ENCODE measurements around the gene SERPINA5.

The SERPINA5 gene, protein sequence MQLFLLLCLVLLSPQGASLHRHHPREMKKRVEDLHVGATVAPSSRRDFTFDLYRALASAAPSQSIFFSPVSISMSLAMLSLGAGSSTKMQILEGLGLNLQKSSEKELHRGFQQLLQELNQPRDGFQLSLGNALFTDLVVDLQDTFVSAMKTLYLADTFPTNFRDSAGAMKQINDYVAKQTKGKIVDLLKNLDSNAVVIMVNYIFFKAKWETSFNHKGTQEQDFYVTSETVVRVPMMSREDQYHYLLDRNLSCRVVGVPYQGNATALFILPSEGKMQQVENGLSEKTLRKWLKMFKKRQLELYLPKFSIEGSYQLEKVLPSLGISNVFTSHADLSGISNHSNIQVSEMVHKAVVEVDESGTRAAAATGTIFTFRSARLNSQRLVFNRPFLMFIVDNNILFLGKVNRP

DNA sequence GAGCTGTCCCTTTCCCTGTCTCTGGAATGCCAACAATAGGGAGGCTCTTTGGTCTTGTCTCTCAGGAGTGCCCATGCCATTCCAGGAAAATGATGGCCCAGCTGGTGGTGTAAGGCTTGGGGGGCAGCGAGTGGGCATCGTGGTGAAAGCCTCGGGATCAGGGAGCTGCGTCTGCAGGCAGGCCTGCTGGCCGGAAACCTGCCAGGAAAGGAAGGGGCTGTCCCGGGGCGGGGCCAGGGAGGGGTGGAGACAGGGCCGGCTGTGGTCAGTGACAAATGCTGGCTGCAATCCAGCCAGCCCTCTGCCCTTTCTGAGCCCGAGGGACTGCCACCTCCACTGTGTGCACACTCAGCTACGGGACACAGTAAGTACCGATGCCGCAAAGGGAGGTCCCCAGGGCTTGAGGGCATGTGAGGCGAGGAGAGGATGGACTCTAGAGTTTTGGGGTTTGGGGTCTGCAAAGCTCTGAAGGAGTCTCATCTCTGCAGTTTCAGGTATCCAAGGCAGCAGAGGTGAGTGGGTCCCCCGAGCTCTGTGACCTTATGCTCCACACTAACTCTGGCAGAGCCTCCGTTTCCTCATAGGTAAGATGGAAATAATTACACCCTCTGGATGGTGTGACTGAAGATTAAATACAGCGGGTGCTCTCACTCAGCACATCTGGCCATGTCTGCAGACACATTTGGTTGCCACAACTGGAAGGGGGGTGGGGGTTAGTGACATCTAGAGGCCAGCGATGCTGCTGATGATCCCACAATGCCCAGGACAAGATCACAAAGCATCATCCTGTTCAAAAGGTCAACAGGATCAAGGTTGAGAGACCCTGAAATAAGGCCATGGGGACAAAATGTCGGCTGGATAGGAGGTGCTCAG lies at the start of gene SERPINA5:
Gene SERPINA5, plus strand, starts transcription at position 300 of the 873 bp plus-strand sequence. CDS start 5,937 bp downstream, outside the sequence.
- DNase-seq, result no peak

DNA sequence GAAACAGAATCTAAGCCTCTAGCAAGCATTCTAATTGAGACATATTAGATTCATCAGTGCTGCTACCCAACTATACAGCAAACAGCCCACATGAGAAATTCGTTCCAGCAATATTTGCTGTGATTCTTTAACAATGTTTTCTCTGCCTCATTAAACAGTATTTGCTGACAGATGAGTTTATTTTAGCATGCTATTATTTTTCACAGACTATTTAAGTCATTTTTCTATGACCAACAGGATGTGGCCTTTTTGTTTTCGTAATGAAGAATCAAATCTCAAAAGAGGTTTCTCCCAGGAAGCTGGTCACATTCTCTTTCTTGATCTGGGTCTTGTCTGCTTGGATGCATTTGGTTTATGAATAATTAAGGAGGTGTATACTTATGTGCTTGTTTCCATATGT lies 48.8 kb upstream of the SERPINA5 start:
- no peak for DNase-seq

DNA sequence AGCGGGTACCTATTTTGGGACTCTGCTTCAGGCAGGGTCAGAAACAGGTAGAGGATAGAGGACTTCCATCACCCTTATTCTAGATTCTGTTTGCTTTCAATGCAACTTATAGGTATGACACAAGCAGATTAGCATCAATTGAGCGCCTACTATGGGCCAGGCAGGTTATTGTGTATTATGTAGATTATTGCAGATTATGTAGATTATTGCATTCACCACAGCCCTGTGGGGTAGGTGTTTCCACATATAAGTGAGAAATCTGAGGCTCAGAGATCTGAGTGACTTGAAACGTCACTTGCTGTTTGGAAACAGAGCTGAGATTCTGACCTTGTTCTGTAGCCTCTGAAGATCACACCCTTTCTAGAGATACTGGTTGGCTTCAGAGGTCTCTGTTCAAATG lies 45.7 kb upstream of the SERPINA5 start:
- DNase-seq, result no peak

DNA sequence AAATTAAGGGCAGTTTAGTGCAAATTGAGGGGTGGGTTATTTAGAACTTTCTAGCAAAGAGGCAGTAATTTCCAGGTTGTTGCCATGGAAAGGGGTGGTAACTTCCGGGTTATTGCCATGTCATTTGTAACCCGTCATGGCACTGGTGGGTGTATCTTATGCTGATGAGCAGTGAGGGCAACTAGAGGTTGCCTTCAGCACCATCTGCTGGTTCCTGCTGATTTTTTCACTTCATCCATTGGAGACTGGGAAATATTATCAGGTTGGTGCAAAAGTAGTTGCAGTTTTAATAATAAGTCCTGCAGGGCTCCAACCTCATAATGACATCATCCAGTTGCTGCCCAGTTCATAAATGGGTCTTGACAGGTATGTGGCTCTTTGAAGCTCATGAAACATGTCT lies 44.4 kb upstream of the SERPINA5 start:
- DNase-seq, result peak in 1 of 3 experiments; percentile 9

DNA sequence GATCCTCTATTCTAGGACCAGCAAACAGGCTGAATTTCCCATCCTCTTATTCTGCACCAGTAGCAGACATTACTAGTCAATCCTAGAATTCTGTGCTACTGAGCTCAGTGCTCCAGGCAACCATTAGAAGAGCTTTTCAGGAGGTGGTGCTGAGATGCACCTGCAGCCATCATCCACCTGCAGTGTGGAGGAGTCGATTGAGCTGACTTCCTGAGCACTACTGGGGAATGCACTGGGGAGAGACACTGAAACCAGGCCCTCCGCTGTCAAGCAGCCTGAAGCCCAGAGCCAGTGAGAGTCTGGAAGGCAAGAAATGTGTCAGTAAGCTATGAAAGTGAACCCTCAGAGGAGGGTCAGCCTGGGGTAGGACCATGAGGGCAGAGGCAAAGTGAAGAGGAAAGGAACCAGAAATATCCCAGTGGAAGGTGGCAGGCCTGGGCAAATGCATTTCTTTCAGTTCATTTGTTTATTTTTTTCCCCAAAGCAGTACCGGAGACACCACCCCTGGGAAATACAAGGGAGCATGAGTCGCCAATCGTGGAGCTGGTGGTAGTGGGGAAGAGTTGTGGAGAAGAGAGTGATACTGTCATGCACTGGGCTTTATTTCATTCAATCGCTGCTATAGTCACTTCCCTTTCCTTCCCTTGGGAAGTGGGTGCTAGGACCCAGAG lies 43.0 kb upstream of the SERPINA5 start:
- DNase-seq, result no peak

DNA sequence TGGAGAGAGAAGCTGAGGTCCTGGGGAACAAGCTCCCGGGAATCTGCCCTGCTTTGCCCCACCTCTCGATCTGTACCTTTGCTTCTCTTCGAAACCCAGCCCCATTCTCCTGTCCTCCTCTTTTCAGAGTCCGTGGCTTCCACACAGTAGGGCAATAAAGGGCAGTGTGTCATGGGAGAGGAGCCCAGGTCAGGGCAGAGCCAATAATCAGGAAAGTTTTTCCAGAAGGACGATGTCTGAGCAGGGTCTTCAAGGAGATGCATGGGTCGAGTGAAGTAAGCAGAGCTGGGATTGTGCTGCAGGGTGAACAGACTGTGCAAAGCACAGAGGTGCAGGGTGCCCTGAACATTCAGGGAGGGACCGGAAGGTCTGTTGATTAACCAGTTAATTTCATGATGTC lies 42.0 kb upstream of the SERPINA5 start:
- DNase-seq, result no peak

DNA sequence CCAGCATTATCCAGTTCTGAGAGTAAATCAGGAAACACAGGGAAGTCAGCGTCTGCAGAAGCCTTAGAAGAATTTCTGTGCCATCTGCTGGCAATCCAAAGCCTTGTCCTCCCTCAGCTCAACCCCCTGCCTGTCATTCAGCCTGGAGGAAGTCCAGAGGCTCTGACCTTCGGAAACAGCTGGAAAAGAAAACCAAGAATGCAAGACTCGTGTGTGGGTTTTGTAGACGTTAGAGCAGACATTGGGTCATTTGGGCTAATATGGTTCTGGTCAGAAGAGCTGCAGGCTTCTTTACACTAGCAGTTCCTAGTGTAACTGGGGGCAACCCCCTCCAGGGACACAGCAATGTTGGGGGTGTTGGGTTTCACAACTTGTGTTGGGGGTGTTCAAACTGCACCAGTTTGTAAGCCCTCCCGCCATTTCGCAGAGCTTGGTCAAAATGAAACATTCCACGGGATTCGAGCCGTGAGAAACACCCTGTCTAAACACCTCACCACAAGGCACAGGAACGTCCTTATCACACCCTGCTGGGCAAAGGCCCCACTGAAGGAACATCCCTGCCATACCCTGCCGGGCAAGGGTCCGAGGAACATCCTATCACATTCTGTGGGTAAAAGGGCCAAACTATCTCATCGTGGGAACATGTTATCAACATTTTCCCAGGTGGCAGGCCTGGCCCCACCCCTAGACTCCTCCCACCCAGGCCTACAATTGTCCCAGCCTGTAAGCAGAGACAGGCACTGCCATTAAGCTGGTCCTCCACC lies 41.0 kb upstream of the SERPINA5 start:
- DNase-seq, result peak in 1 of 3 experiments; percentile 11

DNA sequence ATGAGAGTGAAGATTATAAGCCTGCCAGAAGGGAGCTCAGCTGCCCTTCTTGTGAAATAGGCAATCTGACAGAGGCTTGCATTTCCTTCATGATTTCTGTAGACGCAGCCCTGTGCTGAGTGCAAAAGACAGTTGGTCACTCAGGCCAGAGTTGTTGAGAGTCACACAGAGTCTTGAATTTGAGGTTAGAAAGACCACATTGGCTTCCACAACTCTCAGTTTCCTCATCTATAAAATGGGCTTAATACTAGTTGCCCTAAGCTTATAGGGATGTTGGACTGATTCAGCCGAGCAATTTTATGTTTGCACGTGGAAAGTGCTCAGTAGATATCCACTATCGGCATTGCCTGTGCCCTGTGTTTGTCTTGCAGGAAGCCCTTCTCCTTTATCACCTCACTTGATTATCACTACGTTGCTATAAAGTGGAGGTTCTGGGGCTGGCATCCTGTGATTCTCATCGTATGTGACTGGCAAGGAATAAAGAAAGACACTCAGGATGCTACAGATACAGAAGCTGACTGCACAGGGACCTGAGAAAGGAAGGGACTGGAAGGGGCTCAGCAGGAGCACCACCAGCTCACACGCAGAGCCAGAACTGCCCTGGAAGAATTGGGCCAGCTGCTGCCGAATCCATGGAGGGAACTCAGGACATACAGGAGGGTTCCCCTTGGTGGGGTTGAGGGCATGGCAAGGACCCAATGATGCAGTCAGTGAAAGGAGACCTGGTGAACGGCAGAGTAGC lies 39.8 kb upstream of the SERPINA5 start:
- DNase-seq, result no peak

DNA sequence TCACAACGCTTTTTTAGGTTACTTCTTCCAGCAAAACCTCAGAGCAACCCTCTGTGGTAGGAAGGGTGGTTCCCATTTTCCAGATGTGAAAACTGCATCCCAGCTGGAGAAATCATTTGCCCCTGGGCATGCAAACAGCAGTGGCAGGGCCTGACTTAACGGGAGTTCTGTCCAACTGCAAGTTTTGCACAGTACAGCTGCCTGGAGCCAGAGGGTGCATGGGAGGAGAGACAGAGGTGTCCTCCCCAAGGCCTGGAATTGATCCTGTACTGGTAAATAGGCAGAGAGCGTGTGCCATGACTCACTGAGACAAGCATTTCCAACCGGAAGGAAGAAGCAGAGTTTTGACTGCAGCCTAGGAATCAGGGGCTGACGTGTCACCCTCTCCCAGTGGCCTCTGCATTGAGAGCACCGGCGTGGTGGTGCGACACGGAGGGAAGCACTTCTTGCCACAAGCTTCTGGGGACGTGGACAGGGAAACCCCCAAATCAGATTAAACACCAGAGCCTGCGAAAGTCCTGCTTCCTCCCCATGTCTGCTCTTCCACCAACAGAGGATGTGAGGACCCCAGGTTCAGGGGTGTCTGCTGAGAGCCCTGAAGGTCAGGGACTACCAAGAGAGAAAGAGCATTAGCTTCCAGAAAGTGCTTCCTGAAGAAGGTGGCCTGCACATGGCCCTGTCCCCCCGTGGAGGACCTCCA lies 39.0 kb upstream of the SERPINA5 start:
- DNase-seq, result no peak

DNA sequence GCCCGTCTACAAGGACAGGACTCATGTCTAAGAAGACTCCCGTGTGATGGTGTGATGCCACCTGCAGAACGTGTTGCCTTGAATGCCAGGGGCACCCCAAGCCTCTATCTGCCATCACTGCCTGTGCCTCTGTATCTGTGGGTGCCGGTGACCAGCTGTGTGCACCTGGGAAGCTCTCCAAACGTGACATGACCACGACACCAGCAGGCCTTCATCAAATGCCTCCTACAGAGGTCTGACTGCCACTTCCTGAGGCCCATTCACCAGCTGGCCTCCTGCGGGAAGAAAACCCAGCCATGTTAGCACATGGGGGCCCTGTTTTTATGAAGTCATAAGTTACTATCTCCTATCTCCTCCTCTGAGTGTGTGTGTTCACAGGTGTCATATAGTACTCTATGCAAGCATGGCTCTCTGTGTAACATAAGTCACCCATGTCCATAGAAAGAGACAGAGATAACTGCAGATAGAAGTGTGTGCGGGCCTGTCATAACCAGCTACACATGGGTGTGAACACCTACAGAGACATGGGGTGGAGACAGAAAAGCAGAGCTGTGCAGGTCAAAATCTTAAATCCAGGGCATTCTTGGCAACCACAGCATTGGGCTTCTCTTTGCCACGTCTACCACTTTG lies 38.3 kb upstream of the SERPINA5 start:
- DNase-seq, result no peak

DNA sequence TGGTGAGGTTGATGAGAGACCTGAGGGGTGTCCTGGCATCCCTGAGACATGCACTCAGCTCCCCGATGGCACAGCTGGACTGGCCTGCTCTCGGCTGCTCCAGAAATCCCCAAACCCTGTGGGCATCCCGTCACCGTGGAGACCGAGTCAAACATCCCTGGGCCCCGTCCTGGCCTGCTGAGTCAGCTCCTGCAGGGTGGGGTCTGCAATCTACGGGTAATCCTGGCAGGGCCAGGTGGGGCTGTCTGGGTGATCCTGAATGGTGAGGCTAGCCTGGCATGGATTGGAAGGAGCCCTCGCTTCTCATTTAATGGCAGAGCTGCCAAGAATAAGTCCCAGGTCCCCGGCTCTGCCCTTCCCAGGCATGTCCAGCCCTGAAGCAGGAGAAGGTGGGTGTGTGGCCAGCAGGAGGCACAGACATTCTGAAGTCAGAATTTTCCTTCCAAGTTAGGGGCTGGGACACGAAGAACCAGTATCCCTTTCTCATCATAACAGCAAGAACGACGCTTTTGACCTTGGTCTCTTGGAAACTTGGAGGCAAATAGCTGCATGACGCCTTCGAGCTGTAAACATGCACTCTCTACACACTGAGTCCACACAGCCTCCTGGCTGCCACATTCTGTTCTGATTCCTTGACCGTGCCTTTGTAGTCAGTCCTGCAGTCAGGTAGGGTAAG lies 37.6 kb upstream of the SERPINA5 start:
- DNase-seq, result no peak

DNA sequence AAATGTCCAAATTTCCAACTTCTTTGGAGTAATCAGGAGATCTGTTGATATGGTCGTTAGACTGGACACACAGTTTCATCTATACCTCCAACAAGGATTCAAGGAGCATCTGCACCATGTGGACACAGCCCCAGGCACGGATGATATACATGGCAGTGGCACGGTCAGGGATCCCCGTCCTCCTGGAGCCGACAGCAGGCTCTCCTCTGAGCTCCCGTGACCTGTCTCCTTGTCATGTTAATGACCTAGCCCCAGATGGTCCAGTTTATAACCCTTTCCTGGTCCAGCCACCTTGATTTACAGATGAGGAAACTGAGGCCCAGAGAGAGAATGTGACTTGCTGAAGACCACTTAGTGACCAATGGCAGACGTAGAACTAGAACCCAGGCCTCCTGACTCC lies 36.5 kb upstream of the SERPINA5 start:
- no peak for DNase-seq

DNA sequence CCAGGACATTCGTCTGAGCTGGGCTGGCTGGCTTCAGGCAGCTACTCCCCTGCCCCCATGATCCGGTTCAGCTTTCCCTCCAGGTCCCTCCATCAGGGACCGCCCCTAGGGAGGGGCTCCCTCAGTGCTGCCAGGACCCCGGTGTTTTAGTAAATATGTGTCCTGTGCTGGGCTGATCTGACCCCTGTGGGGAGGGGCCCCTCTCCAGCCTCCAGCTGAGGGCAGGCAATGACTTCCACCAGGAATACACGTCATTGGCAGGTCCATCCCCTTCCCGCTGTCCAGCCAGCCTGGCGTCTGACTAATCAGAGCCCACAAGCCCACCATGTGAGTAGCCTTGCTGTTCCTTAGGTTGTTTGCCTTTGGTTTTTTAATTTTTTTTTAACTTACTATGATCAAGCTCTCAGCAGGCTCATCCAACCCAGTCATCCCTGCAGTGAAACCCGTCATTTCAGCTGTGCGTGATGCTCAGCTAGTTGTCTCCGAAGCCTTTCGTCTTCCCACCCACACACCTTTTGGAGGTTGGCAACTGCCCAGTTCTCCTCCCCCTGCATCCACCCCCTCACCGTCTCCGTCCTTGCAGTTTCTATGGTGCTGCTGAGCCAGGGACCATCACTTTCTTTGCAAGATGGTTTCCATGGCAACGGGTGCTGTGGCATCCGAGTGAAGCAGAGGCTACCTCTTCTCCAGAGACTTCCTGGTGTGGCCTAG lies 35.9 kb upstream of the SERPINA5 start:
- peak in 1 of 3 experiments; percentile 52 for DNase-seq

DNA sequence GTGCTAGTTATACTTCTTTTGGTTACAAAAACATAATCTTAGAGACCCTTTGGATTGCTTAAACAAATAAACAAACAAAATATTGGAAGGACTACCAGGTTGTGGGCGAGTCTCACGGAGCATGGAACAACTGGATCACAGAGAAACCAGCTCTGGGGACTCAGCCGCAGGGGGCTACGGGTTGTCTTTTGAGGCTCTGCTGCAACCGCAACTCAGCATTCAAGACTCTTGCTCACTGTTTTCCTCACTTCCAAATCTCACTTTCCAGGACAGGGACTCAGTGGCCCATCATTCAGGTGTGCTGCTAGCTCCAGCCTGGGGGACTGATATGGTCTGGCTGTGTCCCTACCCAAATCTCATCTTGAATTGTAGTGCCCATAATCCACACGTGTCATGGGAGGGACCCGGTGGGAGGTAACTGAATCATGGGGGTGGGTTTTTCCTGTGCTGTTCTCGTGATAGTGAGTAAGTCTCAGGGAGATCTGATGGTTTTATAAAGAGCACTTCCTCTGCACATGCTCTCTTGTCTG lies 34.0 kb upstream of the SERPINA5 start:
- no peak for DNase-seq

DNA sequence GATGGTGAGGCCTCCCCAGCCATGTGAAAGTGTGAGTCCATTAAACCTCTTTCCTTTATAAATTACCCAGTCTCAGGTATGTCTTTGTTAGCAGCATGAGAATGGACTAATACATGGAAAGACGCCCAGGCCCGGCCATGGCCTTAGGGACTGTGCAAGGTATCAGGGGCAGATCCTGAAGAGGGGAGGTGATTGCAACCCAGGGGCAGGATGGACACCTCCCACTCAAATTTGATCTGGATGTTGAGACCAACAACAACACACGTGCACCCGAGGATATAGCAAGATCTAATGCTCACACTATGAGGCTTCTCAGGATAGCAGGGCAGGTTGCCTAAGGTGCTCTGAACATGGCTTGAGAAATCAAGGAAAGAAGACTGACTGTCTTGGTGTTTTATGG lies 33.5 kb upstream of the SERPINA5 start:
- no peak for DNase-seq

DNA sequence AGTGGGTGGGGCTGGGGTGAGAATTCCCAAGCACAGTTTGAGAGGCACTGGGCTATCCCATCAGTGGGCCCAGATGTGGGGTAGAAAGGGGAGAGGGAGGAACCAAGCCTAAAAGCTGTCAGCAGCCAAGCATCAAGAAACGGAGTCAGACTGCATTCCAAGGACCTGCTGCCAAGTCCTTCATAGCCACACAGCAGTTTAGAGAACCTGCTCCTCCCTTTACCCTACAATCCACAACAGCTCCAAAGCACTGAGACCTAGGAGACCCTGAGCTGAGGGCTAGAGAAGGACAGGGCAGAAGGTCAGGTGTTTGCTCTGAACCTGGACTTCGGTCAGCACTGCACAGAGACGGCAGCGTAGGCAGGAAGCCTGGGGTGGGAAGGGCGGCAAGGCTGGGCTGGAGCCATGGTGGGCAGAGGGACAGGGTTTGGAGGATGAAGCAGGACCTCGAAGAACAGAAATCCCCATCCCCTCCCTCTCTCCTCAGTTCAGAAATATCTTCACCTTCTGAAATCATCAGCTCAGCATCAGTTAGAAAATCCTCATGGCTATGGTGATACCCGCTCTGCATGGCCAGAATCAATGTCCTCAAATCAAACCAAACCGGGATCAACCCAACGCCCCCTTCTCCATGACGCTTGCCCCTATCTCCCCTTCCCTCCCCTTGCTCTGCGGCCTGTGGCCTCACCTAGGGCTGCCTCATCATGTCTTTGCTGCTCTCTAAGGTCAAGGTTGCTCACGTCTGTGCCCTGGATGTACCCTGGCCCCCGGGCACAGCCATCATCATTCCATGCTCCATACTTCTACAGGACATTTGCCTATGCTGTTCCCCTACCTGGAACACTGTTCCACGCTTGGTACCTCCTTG lies 32.9 kb upstream of the SERPINA5 start:
- DNase-seq, result no peak

DNA sequence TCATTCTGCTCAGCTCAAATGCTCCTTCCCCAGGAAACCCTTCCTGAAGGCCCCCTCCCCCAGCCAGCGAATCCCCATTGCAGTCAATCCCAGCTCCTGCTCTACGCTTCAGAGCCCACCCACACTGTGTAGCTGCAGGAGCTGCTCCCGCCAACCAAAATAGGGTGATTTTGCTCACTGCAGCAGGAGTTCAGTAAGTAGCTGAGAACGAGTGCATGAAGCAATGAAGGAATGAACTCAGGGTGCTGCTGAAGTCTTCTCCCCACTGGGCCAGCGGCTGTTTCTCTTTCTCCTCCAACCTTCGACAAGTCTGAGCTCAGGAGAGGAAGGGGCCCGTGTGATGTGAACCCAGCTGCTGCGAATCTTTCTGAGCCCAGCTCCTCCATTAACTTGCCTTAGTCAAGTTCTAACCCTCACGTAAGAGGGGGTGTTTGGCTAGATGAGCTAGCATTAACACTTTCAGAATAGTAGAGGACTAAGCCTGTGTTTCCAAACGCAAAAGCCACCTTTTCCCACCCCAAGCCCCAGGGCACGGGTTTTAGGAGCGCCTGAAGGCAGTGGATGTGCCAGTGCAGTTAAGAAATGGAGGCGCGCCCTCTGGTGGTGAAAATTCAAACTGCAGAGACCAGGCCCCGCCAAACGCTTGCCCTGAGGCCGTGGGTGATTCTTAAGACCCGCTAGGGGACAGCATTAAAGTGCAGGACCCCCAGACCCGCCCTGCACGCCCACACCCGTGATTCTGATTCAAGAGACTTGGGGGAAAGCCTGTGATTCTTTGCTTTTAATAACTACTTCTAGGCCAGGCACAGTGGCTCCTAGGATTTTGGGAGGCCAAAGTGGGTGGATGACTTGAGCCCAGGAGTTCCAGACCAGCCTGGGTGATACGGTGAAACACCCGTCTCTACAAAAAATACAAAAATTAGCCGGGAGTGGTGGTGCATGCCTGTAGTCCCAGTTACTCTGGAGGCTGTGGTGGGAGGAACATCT lies 31.9 kb upstream of the SERPINA5 start:
- peak; percentile 51 to 66 (median 56) for DNase-seq
